ENCODE results near the gene METTL26. TPM values are rescaled to one million over a fixed set of nuclear protein-coding genes. Genes with fewer than 3 reads are reported as not detected.

METTL26 gene
- total RNA-seq, 1 experiment from 2014 or later: 115 TPM

DNA sequence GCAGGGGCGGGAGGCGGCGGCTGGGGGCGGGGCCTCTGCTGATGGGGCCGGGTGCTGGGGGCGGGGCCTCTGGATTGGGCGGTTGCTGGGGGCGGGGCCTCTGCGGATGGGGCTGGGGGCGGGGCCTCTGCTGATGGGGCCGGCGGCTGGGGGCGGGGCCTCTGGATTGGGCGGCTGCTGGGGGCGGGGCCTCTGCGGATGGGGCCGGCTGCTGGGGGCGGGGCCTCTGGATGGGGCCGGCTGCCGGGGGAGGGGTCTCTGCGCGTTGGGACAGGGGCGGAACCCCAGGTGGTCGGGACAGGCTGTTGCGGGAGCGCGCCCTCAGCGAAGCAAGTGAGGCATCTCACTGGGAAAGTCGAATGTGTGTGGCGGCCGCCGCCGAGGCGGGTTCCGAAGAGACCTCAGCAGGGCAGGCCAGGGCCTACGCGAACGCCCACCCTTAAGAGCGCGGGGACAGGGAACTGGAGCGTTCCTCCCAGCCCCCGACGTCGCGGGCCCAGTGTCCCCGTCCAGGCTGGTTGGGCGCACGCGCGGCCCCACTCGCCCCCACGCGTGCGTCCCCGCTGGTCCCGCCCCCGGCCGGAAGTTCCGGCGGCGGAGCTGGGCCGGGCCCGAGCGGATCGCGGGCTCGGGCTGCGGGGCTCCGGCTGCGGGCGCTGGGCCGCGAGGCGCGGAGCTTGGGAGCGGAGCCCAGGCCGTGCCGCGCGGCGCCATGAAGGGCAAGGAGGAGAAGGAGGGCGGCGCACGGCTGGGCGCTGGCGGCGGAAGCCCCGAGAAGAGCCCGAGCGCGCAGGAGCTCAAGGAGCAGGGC lies 43.9 kb upstream of the METTL26 start, which contains the start of gene STUB1 (continued):
- TF ChIP-seq, protein P1, sequence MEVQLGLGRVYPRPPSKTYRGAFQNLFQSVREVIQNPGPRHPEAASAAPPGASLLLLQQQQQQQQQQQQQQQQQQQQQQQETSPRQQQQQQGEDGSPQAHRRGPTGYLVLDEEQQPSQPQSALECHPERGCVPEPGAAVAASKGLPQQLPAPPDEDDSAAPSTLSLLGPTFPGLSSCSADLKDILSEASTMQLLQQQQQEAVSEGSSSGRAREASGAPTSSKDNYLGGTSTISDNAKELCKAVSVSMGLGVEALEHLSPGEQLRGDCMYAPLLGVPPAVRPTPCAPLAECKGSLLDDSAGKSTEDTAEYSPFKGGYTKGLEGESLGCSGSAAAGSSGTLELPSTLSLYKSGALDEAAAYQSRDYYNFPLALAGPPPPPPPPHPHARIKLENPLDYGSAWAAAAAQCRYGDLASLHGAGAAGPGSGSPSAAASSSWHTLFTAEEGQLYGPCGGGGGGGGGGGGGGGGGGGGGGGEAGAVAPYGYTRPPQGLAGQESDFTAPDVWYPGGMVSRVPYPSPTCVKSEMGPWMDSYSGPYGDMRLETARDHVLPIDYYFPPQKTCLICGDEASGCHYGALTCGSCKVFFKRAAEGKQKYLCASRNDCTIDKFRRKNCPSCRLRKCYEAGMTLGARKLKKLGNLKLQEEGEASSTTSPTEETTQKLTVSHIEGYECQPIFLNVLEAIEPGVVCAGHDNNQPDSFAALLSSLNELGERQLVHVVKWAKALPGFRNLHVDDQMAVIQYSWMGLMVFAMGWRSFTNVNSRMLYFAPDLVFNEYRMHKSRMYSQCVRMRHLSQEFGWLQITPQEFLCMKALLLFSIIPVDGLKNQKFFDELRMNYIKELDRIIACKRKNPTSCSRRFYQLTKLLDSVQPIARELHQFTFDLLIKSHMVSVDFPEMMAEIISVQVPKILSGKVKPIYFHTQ (CRISPR knock-in tag; IDR thresholded peaks at IDR 0.05): no peak
- TF ChIP-seq NFATC4 (CRISPR knock-in tag; IDR thresholded peaks at IDR 0.05): no peak
- no peak for TF ChIP-seq CREB1 (CRISPR knock-in tag; IDR thresholded peaks at IDR 0.05)
- 0 out of 2 replicates have a peak, but pooled peaks have one; percentile 27 for TF ChIP-seq KAT7 (CRISPR knock-in tag; IDR thresholded peaks at IDR 0.05; ENCODE audit: borderline replicate concordance)
- TF ChIP-seq, protein P2, sequence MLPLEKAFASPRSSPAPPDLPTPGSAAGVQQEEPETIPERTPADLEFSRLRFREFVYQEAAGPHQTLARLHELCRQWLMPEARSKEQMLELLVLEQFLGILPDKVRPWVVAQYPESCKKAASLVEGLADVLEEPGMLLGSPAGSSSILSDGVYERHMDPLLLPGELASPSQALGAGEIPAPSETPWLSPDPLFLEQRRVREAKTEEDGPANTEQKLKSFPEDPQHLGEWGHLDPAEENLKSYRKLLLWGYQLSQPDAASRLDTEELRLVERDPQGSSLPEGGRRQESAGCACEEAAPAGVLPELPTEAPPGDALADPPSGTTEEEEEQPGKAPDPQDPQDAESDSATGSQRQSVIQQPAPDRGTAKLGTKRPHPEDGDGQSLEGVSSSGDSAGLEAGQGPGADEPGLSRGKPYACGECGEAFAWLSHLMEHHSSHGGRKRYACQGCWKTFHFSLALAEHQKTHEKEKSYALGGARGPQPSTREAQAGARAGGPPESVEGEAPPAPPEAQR (CRISPR knock-in tag; IDR thresholded peaks at IDR 0.05): no peak
- TF ChIP-seq NR1H2 (CRISPR knock-in tag; IDR thresholded peaks at IDR 0.05): no peak
- no peak for TF ChIP-seq ELF4 (CRISPR knock-in tag; IDR thresholded peaks at IDR 0.05; ENCODE audit: low read depth)
- TF ChIP-seq, protein P3, sequence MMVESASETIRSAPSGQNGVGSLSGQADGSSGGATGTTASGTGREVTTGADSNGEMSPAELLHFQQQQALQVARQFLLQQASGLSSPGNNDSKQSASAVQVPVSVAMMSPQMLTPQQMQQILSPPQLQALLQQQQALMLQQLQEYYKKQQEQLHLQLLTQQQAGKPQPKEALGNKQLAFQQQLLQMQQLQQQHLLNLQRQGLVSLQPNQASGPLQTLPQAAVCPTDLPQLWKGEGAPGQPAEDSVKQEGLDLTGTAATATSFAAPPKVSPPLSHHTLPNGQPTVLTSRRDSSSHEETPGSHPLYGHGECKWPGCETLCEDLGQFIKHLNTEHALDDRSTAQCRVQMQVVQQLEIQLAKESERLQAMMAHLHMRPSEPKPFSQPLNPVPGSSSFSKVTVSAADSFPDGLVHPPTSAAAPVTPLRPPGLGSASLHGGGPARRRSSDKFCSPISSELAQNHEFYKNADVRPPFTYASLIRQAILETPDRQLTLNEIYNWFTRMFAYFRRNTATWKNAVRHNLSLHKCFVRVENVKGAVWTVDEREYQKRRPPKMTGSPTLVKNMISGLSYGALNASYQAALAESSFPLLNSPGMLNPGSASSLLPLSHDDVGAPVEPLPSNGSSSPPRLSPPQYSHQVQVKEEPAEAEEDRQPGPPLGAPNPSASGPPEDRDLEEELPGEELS (CRISPR knock-in tag; IDR thresholded peaks at IDR 0.05): peak; percentile 82
- TF ChIP-seq, protein P4, sequence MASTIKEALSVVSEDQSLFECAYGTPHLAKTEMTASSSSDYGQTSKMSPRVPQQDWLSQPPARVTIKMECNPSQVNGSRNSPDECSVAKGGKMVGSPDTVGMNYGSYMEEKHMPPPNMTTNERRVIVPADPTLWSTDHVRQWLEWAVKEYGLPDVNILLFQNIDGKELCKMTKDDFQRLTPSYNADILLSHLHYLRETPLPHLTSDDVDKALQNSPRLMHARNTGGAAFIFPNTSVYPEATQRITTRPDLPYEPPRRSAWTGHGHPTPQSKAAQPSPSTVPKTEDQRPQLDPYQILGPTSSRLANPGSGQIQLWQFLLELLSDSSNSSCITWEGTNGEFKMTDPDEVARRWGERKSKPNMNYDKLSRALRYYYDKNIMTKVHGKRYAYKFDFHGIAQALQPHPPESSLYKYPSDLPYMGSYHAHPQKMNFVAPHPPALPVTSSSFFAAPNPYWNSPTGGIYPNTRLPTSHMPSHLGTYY (CRISPR knock-in tag; IDR thresholded peaks at IDR 0.05): no peak
- TF ChIP-seq SMAD4 (CRISPR knock-in tag; IDR thresholded peaks at IDR 0.05): no peak
- TF ChIP-seq, protein P5, sequence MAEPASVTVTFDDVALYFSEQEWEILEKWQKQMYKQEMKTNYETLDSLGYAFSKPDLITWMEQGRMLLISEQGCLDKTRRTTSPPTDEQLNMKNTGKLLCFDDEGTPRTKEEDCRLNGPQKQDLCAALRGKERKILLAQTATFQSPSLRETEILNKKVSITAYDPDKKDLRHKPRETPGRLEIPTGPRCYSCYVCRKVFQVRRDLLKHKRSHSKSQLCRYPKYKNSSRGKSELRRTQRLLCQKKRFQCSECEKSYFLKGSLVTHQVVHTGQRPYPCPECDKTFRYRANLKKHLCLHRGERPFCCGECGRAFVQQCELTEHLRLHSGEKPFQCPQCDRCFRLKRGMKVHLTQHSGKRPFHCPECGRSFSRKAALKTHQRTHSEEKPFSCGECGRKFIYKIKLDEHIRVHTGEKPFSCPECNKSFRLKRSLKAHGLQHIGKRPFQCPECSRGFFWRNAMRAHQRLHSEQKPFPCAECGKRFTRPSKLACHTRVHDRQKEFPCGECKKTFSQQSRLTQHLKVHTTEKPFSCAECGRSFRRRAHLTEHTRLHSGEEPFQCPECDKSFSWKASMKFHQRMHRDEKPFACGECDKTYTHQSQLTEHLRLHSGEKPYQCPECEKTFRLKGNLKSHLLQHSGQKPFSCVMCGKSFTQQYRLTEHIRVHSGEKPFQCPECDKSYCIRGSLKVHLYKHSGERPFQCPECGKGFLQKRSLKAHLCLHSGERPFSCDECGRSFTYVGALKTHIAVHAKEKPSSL (CRISPR knock-in tag; conservative IDR thresholded peaks at IDR 0.05): no peak
- TF ChIP-seq CBFB (CRISPR knock-in tag; IDR thresholded peaks at IDR 0.05; ENCODE audit: low read depth): no peak
- TF ChIP-seq ZNF121 (CRISPR knock-in tag; IDR thresholded peaks at IDR 0.05): no peak
- TF ChIP-seq TEAD4 (CRISPR knock-in tag; IDR thresholded peaks at IDR 0.05): no peak
- TF ChIP-seq, protein P6, sequence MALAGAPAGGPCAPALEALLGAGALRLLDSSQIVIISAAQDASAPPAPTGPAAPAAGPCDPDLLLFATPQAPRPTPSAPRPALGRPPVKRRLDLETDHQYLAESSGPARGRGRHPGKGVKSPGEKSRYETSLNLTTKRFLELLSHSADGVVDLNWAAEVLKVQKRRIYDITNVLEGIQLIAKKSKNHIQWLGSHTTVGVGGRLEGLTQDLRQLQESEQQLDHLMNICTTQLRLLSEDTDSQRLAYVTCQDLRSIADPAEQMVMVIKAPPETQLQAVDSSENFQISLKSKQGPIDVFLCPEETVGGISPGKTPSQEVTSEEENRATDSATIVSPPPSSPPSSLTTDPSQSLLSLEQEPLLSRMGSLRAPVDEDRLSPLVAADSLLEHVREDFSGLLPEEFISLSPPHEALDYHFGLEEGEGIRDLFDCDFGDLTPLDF (CRISPR knock-in tag; IDR thresholded peaks at IDR 0.05): no peak
- TF ChIP-seq, protein P7, sequence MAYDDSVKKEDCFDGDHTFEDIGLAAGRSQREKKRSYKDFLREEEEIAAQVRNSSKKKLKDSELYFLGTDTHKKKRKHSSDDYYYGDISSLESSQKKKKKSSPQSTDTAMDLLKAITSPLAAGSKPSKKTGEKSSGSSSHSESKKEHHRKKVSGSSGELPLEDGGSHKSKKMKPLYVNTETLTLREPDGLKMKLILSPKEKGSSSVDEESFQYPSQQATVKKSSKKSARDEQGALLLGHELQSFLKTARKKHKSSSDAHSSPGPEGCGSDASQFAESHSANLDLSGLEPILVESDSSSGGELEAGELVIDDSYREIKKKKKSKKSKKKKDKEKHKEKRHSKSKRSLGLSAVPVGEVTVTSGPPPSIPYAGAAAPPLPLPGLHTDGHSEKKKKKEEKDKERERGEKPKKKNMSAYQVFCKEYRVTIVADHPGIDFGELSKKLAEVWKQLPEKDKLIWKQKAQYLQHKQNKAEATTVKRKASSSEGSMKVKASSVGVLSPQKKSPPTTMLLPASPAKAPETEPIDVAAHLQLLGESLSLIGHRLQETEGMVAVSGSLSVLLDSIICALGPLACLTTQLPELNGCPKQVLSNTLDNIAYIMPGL (CRISPR knock-in tag; IDR thresholded peaks at IDR 0.05): no peak; the same call in 1 of the 2 replicates
- TF ChIP-seq PRRX2 (CRISPR knock-in tag; IDR thresholded peaks at IDR 0.05): no peak

All from WTC11 (cell line).